Cardiac septum (tissue), 1 donor: ENCODE measurements around the gene PSD2. TPM values are rescaled to one million over a fixed set of nuclear protein-coding genes. Genes with fewer than 3 reads are reported as not detected.
"Not testable (repeated sequence)": the region's sequence is repeated elsewhere in the genome, so short reads cannot be mapped to it uniquely, and the experiment has no call there.

Experiments used
- DNase-seq: peaks from one replicate; pipeline ENCODE4 v3.0.0-alpha.2; 2020; ENCODE audit warnings: low spot score
- intact Hi-C: fragments of 100-400 bp; cut with DNase I; formaldehyde crosslinking; loops from one replicate; pipeline ENCODE4 v1.14.0; 2022
- total RNA-seq: library from RNA; stranded (reverse); fragmentation: NEBNext Ultra II Directional; extraction: Animal tissue kit (Norgen Biotek cat#: 25700); gene quantifications from one replicate; pipeline ENCODE4 v1.2.1, GENCODE V29; 2021
- donor health status: DM: no; HTN: no; CAD: no.

PSD2 gene
- total RNA-seq, 1 donor from 2014 or later: 0.08 TPM

DNA sequence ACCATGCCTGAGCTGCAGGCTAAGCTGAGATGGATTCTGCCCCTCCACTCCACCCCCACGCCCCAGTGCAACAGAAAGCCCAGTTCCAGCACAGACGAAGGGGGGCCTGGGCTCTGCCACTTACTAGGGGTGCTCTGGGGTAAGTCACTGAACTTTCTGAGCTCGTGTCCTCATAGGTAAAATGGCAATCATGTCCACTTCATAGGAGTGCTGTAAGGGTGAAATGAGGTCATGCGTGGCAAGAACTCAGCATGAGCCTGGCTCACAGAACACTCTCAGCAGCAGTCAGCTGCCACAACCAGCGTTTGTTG is 8.4 kb upstream of the PSD2 start:
- no peak for DNase-seq
- intact Hi-C loops: loop anchor here (1.0 to 5.0 kb wide), 4 partner anchors 77 to 370 kb away; partner anchors contain the start of gene NRG2

DNA sequence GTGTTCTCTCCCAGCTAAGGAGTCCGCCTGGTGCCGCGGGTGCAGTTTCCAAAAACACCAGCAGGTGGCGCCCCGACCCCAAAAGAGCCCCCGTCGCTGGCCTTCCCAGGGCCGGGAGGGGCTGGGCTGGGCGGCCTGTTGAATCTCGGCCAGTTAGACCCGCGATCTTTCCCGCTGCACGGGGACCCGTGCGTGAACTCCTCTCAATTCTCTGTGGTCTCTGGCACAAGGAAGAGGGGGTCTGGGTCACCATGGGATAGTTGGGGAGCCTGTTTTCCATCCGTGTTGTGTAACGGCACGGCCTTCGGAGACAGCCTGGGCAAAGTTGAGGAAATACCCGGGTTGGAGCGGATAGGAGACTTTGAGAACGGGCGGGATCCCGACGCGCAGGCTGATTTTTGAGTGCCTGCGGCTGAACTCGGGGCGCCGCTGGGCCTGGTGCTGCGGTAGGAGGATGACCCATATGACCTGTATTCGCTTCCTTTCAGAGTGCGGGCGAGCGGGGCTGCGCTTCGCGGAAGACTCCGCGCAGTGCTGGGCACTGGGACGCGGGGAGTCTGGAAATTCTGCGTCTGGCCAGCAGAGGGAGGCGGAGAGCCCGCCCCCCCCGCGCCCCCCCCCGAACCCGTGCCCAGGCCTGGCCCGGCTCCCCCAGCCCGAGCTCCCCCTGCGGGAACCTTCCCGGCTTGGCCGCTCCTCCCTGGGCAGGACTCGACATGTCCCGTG is 7.9 kb upstream of the PSD2 start:
- DNase-seq: peak; percentile 93
- intact Hi-C loops: loop anchor here (1.0 to 5.0 kb wide), 5 partner anchors 57 to 369 kb away; partner anchors contain the start of gene NRG2

DNA sequence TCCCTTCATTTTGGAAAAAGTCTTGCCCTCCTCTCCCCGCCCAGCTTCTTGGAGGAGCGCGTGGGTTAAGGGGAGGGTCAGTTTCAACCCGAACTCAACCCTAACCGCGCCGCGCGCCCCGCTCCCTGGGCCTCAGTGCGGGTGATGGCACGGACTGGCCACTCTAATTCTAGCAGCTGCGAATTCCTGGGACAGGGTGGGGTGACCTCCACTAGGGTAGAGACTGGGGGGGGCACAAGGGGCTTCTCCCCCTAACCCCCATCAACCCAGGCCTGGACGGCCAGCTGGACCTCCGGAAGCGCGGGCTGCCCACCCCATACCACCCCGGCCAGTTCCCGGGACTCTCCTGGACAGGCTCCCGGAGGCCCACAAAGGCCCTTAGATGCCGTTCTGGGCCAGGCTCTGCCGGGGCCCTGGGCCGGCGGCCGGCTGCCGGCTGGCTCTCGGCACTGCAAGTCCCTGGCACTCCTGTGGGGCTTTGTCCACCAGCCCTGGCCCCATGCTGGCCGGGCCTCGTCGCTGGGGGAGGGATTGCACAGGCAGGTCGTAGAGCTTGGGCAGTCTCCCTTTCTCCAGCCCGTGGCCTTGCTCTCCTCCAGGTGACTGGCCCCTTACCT is 7.2 kb upstream of the PSD2 start:
- DNase-seq: no peak
- intact Hi-C loops: loop anchor here (1.0 to 5.0 kb wide), 2 partner anchors 56 to 254 kb away; partner anchors contain the start of gene NRG2

DNA sequence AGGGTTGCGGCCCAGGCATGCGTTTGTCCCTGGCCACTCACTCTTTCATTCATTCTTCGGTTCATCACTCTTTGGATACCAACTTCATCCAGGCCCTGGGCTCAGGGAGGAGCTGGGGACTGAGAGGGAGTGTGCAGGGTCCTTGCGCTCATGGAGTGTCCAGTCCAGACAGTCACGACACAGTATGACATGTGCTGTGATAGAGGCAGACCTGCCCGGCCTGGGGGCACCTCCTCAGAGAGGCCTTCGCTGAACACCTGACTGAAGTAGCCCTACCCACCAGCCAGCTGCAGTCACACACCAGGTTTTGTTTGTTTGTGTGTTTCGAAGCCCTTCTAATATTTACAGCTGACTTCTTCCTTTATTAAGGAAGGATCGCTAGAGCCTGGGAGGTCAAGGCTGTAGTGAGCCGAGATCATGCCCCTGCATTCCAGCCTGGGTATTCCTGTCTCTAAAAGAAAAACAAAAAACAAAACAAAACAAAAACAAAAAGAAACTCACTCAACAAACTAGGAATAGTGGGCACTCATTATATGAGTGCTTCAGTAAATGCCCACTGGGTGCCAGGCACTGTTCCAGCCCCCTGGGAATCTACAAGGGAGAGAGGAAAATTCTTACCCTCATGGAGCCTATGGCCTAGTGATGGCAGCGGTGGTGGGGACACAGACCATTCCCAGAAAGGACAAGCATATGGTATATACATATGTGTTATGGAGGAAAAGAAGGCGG is 6.3 kb upstream of the PSD2 start:
- intact Hi-C loops: loop anchor here (5.0 kb wide), 1 partner anchor 253 kb away; the partner anchor contains the start of gene NRG2
- DNase-seq: no peak

DNA sequence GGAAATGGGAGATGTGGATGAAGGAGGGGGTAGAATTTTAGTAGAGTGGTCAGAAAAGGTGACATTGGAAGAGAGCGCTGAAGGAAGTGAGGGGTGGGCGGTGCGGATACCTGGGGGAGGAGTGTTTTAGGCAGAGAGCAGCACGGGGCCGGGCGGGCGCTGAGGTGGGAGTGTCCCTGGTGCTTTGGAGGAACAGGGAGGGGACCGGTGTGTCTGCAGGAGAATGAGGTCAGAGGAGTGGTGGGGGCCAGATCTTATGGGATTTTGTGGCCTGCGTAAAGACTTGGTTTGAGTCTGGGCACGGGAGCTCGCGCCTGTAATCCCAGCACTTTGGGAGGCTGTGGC is 5.8 kb upstream of the PSD2 start:
- intact Hi-C loops: loop anchor here (5.0 kb wide), 1 partner anchor 252 kb away; the partner anchor contains the start of gene NRG2
- DNase-seq: no peak

DNA sequence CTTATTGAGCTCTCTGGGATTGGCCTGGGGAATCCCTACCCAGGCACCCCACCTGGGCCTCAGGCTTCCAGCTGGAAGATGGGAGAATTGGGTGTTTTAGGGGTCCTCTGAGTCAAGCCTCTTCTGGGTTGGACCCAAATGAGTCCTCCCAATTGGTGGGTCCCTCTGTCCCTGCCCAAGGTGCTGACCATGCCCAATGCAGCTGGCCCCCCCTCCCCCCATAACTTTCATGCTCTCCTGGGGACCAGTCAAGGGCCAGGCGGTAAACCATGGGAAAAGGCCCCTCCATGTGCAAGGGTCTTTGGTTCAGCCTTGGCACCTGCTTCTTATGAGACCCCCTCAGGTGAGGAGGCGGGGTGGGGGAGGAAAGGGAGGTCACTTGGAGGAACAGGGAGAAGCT is 3.4 kb upstream of the PSD2 start:
- intact Hi-C loops: no loop called here
- DNase-seq: no peak

DNA sequence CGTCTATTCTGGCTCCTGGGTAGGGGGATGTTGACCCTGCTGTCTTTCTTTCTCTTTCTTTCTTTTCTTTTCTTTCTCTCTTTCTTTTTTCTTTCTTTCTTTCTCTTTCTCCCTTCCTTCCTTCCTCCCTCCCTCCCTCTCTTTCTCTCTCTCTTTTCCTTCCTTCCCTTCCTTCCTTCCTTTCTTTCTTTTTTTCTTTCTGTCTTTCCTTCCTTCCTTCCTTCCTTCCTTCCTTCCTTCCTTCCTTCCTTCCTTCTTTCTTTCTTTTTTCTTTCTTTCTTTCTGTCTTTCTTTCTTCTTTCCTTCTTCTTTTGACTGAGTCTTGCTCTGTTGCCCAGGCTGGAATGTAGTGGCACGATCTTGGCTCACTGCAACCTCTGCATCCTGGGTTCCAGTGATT is 3.0 kb upstream of the PSD2 start:
- intact Hi-C loops: not testable (repeated sequence)

DNA sequence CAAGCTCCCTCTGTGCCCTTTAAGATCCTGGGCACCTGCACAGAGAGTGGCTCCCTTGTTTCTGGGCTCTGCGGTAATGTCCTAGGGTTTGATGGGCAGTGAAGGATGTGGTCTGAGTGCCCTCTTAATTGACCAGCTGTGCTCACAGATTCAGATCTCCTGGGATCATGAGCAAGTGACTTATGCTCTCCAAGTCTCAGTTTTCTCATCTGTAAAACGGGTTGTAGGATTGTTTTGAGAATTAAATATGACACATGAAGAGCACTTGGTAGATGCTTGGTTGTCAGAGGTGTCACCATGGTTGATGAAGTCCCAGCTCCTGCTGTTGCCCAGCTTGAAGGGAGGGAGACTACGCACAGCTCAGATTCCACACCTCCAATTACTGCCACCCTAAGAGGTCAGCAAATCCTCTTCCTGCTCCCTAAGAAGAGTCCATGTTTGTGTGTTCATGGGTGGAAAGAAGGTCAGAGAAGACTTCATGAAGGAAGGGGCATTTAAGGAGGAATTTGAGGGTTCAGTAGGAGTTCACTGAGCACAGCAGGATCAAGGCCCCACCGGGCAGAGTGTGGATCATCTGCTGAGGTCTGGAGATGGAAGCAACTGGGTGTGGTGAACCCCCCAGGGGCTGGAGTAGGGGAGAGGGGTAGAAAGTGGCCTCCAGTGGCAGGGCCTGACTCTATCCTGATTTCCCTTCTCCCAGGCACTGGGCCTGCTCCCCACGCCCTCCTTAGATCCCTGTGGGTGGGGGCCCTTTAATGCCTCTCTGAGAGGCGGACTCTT is 1.4 kb upstream of the PSD2 start:
- intact Hi-C loops: no loop called here
- no peak for DNase-seq

More for the DNA sequence above, 3.0 kb upstream of the PSD2 start:
- not testable (repeated sequence) for DNase-seq

DNA sequence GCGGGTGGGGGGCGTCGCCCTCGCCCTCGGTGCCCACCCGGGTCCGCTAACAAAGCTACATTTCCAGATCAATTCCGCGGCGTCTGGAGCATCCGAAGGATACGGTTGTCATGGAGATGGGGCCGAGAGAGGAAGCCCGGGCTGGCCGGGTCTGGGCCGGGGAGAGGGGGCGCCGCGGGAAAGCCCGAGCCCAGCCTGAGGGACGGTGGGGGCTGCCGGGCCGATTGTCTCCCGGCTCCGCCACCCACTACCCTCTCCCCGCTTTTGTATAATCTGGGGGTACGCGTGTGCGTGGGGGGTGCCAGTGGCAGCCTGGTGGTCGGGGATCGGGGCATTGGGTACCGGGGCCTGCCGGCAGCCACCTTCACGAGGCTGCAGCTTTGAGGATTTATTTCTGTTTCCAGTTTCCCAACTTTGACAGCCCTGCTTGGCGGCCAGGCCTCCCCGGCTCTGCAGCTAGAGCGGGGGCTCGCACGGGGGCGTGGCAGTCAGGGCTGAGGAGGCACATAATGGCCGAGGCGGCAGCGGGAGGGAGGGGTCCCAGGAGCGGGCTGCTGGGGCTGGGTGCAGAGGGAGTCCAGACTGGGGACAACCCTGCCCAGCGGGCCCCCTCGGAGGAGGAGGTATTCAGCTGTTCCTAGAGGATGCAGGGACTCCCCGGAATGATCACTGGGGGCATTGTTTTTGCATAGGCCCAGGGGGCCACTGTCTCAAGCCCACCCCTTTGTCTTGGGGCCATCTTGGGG is 626 bp downstream of the PSD2 start:
- no peak for DNase-seq
- intact Hi-C loops: no loop called here

DNA sequence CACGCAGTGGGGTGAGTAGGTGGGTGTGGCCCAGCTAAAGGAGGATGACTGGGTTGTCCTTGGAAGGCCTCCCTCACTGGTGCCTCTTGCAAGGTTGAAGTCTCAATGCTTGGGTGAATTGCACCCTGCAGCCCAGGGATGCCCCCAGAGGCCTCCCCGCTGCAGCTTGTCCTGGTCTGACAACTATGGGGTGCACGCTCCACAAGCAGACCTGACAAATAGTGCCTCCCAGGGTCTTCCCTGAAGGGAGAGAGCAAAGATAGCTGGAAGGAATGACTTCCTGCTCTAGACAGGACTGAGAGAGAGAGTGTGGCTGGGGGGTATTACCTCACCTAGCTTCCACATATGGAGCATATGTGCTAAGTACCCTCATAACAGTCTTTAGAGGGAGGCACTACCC is 1.7 kb downstream of the PSD2 start:
- DNase-seq: no peak
- intact Hi-C loops: no loop called here

DNA sequence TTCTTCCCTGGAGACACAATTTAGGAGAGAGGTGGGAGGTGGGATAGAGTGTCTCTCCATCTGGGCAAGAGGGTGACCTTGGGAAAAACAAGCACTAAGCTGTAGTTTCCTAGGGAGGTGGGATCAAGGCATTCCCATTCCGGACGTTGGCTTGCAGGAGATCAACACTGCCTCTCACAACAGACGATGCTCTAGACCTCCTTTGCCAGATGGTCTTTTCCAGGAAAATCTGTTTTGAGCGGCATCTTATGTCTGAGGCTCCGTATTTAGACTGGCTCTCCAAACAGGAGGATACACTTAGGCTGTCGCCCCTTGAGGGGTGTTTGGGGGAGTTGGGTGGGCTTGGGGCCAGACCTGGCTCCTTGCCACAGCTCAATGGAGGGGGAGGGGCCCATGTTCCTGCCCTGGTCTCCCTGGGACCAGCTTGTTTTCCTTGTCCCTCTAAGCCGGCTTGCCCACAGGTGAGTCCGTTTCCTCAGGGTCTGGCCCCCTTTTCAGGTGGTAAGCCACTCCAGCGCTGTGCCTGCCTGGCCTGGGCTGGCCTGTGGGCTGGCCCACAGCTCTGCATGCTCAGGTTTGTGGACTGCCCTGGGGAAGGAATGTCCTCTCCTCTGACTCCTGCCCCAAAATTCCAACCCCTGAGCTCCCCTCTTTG is 2.4 kb downstream of the PSD2 start:
- intact Hi-C loops: no loop called here
- DNase-seq: no peak

DNA sequence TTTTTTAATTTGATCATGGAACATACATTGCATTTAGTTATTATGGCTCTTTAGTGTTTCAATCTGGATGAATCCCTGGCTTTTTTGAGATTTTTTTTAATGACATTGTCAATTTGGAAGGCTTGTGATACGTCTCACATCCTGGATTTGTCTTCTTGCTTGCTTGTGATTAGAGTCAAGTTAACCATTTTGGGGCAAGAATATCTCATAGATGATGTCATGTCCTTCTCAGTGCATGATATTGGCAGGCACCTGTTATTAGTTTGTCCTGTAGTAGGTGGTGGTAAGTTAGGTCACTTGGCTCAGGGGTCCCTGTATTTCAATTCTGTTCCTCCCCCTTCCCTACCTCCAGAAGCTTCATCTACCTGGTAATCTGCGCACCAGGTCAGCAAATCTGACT is 3.3 kb downstream of the PSD2 start:
- no peak for DNase-seq
- intact Hi-C loops: no loop called here

DNA sequence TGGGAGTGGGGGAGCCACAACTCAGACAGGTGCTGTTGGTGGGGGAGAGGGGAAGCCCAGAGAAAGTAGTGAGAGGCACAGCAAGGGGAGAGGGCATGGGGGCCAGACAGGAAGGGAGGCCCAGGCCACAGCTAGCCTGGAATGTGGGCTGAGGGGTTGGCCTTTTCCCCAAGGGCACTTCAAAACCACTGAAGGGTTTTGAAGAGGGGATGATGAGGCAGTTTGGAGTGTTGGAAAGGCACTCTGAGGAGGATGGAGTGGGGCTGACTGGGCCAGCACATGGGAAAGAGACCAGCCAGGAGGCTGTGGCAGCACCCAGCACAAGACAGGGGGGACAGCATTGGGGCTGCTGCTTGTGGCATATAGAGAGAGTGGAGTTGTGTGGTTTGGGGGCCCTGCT is 3.8 kb downstream of the PSD2 start:
- DNase-seq: no peak
- intact Hi-C loops: no loop called here

DNA sequence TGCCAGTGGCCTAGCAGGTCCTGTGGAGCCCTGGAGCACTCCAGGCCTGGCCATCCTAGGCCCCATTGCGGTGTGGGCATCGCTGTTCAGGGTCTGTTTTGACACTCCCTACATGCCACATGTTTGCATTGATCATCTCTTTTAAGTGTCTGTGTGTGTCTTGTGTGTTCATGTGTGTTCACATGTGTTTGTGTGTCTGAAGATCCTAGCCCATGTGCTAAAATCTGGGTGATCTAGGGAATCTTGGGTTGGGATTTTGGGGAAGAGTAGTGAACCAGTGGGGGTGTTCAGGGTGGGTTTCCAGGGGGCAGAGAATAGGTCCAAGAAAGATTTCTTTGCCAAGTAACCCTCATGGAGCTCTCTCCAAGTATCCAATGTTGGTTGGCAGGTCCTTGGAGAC is 8.4 kb downstream of the PSD2 start:
- DNase-seq: no peak
- intact Hi-C loops: no loop called here

DNA sequence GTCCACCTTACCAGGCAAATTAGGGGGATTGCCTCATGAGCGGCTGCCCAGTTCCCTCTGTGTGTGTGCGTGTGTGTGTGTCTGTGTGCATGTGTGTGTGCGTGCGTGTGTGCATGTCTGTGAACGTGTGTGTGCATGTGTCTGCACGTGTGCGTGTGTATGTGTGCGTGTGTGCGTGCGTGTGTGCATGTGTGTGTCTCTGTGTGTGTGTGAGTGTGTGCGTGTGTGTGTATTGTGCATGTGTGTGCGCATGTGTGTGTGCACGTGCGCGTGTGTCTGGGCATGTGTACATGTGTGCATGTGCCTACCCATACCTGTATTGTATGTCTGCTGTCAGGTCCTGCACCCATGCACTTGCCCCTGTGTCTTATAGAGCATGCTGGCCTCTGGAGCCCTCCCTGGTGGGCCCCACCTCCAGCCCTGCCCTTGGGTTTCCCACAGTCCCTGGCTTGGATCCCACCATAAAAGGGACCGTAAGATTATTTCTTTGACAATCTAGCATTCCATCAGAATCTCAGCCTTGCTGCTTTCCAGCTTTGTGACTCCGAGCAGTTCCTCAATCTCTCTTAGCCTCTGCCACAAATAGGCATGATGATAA is 9.3 kb downstream of the PSD2 start:
- intact Hi-C loops: no loop called here
- DNase-seq: no peak

DNA sequence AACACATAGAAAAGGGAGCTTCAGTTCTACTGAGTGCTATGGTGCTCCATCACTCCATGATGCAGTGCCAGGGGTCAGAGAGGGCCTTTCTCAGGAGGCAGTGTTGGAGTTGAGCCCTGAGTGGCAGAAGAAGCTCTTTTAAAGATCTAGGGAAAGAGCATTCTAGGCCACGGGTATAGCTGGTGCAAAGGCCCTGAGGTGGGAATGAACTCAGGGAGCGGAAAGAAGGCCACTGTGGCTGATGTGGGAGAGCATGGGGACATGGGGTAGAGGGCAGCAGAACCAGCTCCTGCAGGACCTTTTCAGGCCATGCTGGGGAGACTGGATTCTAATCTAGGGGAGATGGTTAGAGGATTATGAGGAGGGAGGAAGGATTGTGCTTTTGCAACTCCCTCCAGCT is 9.9 kb downstream of the PSD2 start:
- DNase-seq: no peak
- intact Hi-C loops: no loop called here

DNA sequence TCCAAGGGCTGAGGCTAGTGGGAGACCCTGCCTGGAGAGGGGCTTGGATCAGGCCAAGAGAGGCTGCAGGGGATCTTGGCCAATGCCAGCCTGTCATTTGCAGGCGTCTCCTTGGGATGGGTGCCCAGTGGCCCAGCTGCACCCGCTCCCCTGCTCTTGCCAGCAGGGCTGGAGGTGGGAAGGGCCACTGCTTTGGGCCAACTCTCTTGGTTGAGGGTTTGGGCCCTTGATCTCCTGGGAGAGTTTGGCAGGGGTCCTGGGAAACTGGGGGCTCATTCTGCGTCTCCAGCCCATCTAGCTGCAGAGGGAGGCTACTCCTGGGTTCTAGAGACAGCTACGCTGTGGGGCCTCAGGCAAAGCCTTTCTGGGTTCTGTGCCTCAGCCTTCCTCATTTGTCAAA is 10.5 kb downstream of the PSD2 start:
- intact Hi-C loops: no loop called here
- no peak for DNase-seq
